Neural progenitor cell (in vitro differentiated cells): Measurements from ENCODE around the gene ACCS. TPM values are rescaled to one million over a fixed set of nuclear protein-coding genes. Genes with fewer than 3 reads are reported as not detected.

Experiments
- DNase-seq: peaks from one replicate; pipeline ENCODE4 v3.0.0-alpha.2; 2016; ENCODE audit warnings: low spot score
- H2AFZ ChIP-seq: fragments of 200-600 bp; sonication (generic); replicated peaks from 2 replicates; pipeline ENCODE4 v1.6.1; 2016; ENCODE audit warnings: antibody characterized with exemption
- H3F3A ChIP-seq: fragments of 200-600 bp; sonication (generic); 2 replicates; pipeline ENCODE4 v1.6.1; 2016; ENCODE audit warnings: antibody characterized with exemption, low read depth
- H3K27ac ChIP-seq: fragments of 200-600 bp; sonication (generic); 2 replicates; pipeline ENCODE4 v1.5.1; 2016; ENCODE audit warnings: mild to moderate bottlenecking
- H3K27me3 ChIP-seq: fragments of 200-600 bp; sonication (generic); 2 replicates; pipeline ENCODE4 v1.6.1; 2016; ENCODE audit warnings: mild to moderate bottlenecking, moderate library complexity
- H3K36me3 ChIP-seq: fragments of 200-600 bp; sonication (generic); 2 replicates; pipeline ENCODE4 v1.5.1; 2016
- H3K4me1 ChIP-seq: fragments of 200-600 bp; sonication (generic); 2 replicates; pipeline ENCODE4 v1.6.1; 2016; ENCODE audit warnings: mixed run types
- H3K4me2 ChIP-seq: fragments of 200-600 bp; sonication (generic); 2 replicates; pipeline ENCODE4 v1.6.1; 2016
- H3K4me3 ChIP-seq: fragments of 200-600 bp; sonication (generic); 2 replicates; pipeline ENCODE4 v1.5.1; 2016
- H3K79me2 ChIP-seq: fragments of 200-600 bp; sonication (generic); 2 replicates; pipeline ENCODE4 v1.6.1; 2016; ENCODE audit warnings: low read depth
- H3K9ac ChIP-seq: fragments of 200-600 bp; sonication (generic); 2 replicates; pipeline ENCODE4 v1.6.1; 2016
- H3K9me3 ChIP-seq: fragments of 200-600 bp; sonication (generic); 2 replicates; pipeline ENCODE4 v1.5.1; 2016; ENCODE audit warnings: low read depth
- H4K20me1 ChIP-seq: fragments of 200-600 bp; sonication (generic); 2 replicates; pipeline ENCODE4 v1.6.1; 2016; ENCODE audit warnings: low read depth
- H3K27ac Mint-ChIP-seq: 3 replicates; pipeline ENCODE4 v1.8.0; 2021; ENCODE audit warnings: mixed read lengths
- H3K27me3 Mint-ChIP-seq: 2 replicates; pipeline ENCODE4 v1.8.0; 2022; ENCODE audit warnings: low read depth, mild to moderate bottlenecking, inconsistent platforms, moderate library complexity, mixed read lengths; ENCODE audit not compliant: insufficient read depth
- H3K36me3 Mint-ChIP-seq: 3 replicates; pipeline ENCODE4 v1.8.0; 2021; ENCODE audit warnings: mixed read lengths
- H3K4me1 Mint-ChIP-seq: 3 replicates; pipeline ENCODE4 v1.8.0; 2021; ENCODE audit warnings: mixed read lengths
- H3K4me3 Mint-ChIP-seq: 3 replicates; pipeline ENCODE4 v1.8.0; 2021; ENCODE audit warnings: mild to moderate bottlenecking, moderate library complexity, mixed read lengths
- H3K9me3 Mint-ChIP-seq: 3 replicates; pipeline ENCODE4 v1.8.0; 2020; ENCODE audit warnings: mixed read lengths
- CTCF ChIP-seq: fragments of 200-600 bp; sonication (generic); IDR thresholded peaks from 2 replicates; pipeline ENCODE4 v1.5.1; 2017; ENCODE audit warnings: antibody characterized with exemption, mild to moderate bottlenecking
- EZH2 ChIP-seq: fragments of 200-600 bp; sonication (generic); IDR thresholded peaks from 2 replicates; pipeline ENCODE4 v1.6.1; 2017; ENCODE audit warnings: antibody characterized with exemption, mild to moderate bottlenecking, moderate library complexity
- EZH2phosphoT487 ChIP-seq: fragments of 200-600 bp; sonication (generic); IDR thresholded peaks from 2 replicates; pipeline ENCODE4 v1.6.1; 2017; ENCODE audit warnings: antibody characterized with exemption
- total RNA-seq: library from RNA; depleted of rRNA; stranded (reverse); fragments of >200 nt; gene quantifications from 2 replicates; pipeline ENCODE4 v1.2.3, GENCODE V29; 2015; ENCODE audit warnings: low replicate concordance

Gene ACCS
- total RNA-seq, result 7.0 and 10.4 TPM in 2 replicates

- Histone ChIP-seq H3K79me2 (no peaks in the 10 kb centered on the region), H3K4me3 (peak within 1 kb of the TSS; percentile 51), H3K27me3 (peaks cover 15% of the 10 kb centered on the region), H3K9ac (no peak within 1 kb of the TSS), H3K4me1 (peaks cover 36% of the 10 kb centered on the region), H3K4me2 (peak within 1 kb of the TSS; percentile 82), H2AFZ (peak within 1 kb of the TSS; percentile 93), H3K36me3 (no peaks in the 10 kb centered on the region), H3K27ac (peak within 1 kb of the TSS; percentile 53), H3K9me3 (no peaks in the 10 kb centered on the region), H4K20me1 (no peaks in the 10 kb centered on the region), H3F3A (peaks cover 31% of the 10 kb centered on the region)
- peaks cover 2% of the 10 kb centered on the region for H3K9me3 Mint-ChIP-seq
- H3K4me3 Mint-ChIP-seq, result peak within 1 kb of the TSS; percentile 75
- H3K36me3 Mint-ChIP-seq, result no peaks in the 10 kb centered on the region
- H3K27ac Mint-ChIP-seq, result no peak within 1 kb of the TSS
- peaks cover 13% of the 10 kb centered on the region for H3K27me3 Mint-ChIP-seq
- peak; percentile 89 for DNase-seq
- peaks cover 29% of the 10 kb centered on the region for H3K4me1 Mint-ChIP-seq
- peak; percentile 78 for TF ChIP-seq CTCF
- TF ChIP-seq EZH2, result peak; percentile 19
- no peak for TF ChIP-seq EZH2phosphoT487
Observed at GRCh38 chr11:44065841-44066731, at the start of gene ACCS. ACCS (plus strand) TSS chr11:44066270; CDS start chr11:44067628, 1,358 bp downstream.

- H3K36me3 ChIP-seq, result no peaks in the 10 kb centered on the region
- peaks cover 5% of the 10 kb centered on the region for H3K4me1 ChIP-seq
- no peak overlapping the region for H3K27ac Mint-ChIP-seq
- peaks cover 2% of the 10 kb centered on the region for H3K9me3 Mint-ChIP-seq
- no peak overlapping the region for H3K27ac ChIP-seq
- peaks cover 11% of the 10 kb centered on the region for H3K27me3 ChIP-seq
- no peak overlapping the region for H3K4me3 ChIP-seq
- no peak for DNase-seq
- H3K4me2 ChIP-seq, result no peak overlapping the region
- no peaks in the 10 kb centered on the region for H3K79me2 ChIP-seq
- no peak overlapping the region for H3K9ac ChIP-seq
- H3K4me3 Mint-ChIP-seq, result no peak overlapping the region
- TF ChIP-seq EZH2phosphoT487 (no peak), CTCF (no peak), EZH2 (no peak)
- H3K27me3 Mint-ChIP-seq, result peaks cover 6% of the 10 kb centered on the region
- no peaks in the 10 kb centered on the region for H3K4me1 Mint-ChIP-seq
- no peaks in the 10 kb centered on the region for H3F3A ChIP-seq
- H3K36me3 Mint-ChIP-seq, result no peaks in the 10 kb centered on the region
- no peaks in the 10 kb centered on the region for H4K20me1 ChIP-seq
- H2AFZ ChIP-seq, result no peak overlapping the region
- no peaks in the 10 kb centered on the region for H3K9me3 ChIP-seq
Observed at GRCh38 chr11:44016546-44017442, 49.3 kb upstream of the ACCS start.

- H2AFZ ChIP-seq, result no peak overlapping the region
- H3K79me2 ChIP-seq, result no peaks in the 10 kb centered on the region
- peaks cover 9% of the 10 kb centered on the region for H3K9me3 Mint-ChIP-seq
- TF ChIP-seq CTCF (no peak), EZH2phosphoT487 (no peak), EZH2 (no peak)
- H3K4me1 Mint-ChIP-seq, result no peaks in the 10 kb centered on the region
- no peak overlapping the region for H3K27ac Mint-ChIP-seq
- DNase-seq, result no peak
- H3F3A ChIP-seq, result no peaks in the 10 kb centered on the region
- no peak overlapping the region for H3K9ac ChIP-seq
- H4K20me1 ChIP-seq, result no peaks in the 10 kb centered on the region
- no peak overlapping the region for H3K4me3 ChIP-seq
- no peak overlapping the region for H3K4me3 Mint-ChIP-seq
- H3K9me3 ChIP-seq, result peaks cover 3% of the 10 kb centered on the region
- peaks cover 6% of the 10 kb centered on the region for H3K27me3 Mint-ChIP-seq
- H3K27ac ChIP-seq, result no peak overlapping the region
- H3K4me2 ChIP-seq, result no peak overlapping the region
- H3K36me3 Mint-ChIP-seq, result no peaks in the 10 kb centered on the region
- H3K4me1 ChIP-seq, result peaks cover 5% of the 10 kb centered on the region
- H3K36me3 ChIP-seq, result no peaks in the 10 kb centered on the region
- H3K27me3 ChIP-seq, result peaks cover 11% of the 10 kb centered on the region
Observed at GRCh38 chr11:44017443-44018126, 48.5 kb upstream of the ACCS start.
